Testis (tissue), 2 donors: ENCODE data around the gene BRSK2.

Source experiments
- CTCF ChIP-seq, 3 experiments: fragments of 450-650 bp in 2 of 3; fragments of 200-600 bp in 1 of 3; sonication (generic) in 1 of 3; IDR thresholded peaks; one replicate each; pipeline ENCODE4 v1.5.1; 2016 to 2019; ENCODE audit warnings: antibody characterized with exemption in 3 of 3, mild to moderate bottlenecking in 2 of 3, moderate library complexity in 1 of 3
- POLR2A ChIP-seq: fragments of 450-650 bp; IDR thresholded peaks from one replicate; pipeline ENCODE4 v1.6.1; 2017; ENCODE audit warnings: antibody characterized with exemption, mild to moderate bottlenecking, moderate library complexity

- TF ChIP-seq CTCF (IDR thresholded peaks at IDR 0.05): no peak
- no peak for TF ChIP-seq POLR2A
Measured at GRCh38 chr11:1392561-1392960, 2.8 kb downstream of the BRSK2 start.
